LHCN-M2 (cell line): Measurements from ENCODE around the gene SPINK9. TPM values are rescaled to one million over a fixed set of nuclear protein-coding genes. Genes with fewer than 3 reads are reported as not detected.
A peak's percentile ranks its signal among the peaks of the same experiment; 100 is the strongest.
"Not testable (repeated sequence)": the region's sequence is repeated elsewhere in the genome, so short reads cannot be mapped to it uniquely, and the experiment has no call there.

ENCODE experiments used
- DNase-seq: peaks from one replicate; pipeline ENCODE4 v3.0.0-alpha.2; 2012; ENCODE audit warnings: low read depth
- polyA plus RNA-seq: library from polyadenylated mRNA; unstranded; fragments of >200 nt; gene quantifications from one replicate; pipeline ENCODE4 v1.2.1, GENCODE V29; 2012; ENCODE audit warnings: missing spikeins
- total RNA-seq: library from RNA; depleted of rRNA; stranded (reverse); fragments of >200 nt; gene quantifications from 2 replicates; pipeline ENCODE4 v1.2.3, GENCODE V29; 2014; rRNA removed

Gene SPINK9, protein sequence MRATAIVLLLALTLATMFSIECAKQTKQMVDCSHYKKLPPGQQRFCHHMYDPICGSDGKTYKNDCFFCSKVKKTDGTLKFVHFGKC
- not detected in 2 replicates for total RNA-seq
- polyA plus RNA-seq, result not detected

DNA sequence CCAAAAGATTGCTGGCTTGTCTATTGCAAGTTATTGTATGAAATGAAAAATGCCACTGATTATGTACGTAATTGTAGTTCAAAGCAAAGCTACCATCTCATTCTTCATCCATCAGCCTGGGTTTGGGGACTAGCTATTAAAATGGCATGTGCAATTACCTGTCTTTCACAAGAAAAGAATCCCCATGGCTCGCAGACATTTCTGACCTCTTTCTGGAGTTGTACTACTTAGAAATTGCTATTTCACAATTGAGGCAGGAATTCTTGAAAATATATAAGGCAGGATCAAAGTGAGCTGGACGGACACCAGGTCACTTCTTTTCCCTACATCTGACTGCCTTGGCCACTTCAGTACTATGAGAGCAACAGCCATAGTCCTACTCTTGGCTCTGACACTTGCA is at the start of gene SPINK9:
TSS of gene SPINK9 (plus strand) at position 301 of the 400 bp plus-strand sequence. CDS start at position 356, 55 bp downstream.
- DNase-seq, result no peak

DNA sequence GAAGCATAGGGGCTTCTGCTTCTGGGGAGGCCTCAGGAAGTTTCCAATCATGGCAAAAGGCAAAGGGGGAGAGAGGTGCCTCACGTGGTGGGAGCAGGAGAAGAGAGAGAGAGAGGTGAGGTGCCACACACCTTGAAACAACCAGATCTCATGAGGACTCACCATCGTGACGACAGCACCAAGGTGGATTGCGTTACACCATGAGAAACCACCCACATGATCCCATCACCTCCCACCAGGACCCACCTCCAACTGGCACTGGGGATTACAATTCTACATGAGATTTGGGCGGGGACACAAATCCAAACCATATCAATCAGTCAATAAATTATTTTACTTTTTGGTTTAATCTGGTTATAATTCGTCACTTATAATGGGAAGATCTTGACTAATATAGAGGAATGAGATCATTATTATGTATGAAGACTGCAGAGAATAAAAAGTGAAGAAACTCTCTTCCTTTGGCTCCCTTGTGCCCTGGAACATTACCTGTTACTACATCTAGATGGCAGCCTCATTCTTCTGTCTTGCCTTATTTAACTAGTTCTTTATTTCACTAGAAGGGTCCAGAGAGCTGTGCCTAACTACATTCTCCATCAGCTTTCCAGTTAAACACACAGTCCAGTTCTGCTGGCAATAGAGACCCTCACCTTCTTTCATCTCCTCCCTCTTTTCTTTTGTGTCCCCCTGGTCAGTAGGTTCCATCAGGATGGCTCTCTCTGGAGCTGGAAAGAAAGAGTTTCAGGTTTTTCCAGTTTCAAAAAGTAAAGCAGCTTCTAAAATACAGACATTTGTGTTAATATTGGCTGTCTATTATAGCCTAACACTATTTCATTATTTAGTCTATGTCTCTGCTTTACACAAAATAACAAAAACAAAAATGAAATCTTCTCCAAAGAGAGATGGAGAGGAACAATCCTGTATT is 44.8 kb upstream of the SPINK9 start:
- DNase-seq, result peak; percentile 9

DNA sequence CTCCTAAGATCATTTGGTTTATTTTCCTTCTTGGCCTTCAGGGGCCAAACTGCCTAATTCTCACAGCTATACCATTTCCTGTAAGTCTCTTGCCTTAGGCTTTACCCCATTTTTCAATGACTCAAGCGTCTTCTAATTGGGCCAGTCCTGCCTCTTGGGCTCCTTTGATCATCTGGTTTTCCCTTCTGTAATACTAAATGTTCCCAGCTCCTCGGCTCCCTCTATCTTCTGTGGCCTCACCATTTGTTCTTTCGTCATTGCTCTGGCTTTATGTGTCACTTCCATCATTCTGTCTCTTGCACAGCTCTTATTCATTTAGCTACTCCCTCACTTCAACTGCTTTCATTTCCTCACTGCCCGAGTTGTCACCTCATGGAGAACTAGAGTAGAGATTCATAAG is 37.6 kb upstream of the SPINK9 start:
- DNase-seq, result no peak

DNA sequence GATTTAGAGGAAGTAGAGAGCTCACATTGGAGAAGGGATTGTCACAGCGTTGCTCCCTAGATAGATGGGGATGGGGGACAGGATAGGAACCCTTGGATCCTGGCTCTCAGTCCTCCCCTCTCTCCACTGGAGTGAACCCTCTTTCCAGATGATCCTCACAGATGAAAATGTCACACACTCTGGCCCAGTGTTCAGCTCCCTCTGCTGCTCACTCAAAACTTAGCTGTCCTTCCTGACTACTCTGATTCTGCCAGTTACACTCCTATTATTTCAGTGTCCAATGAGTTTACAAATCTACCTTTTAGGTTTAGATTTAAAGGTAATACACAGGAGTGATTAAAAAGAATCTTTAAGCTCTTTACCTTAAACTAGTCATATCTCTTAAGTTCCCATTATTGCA is 28.9 kb upstream of the SPINK9 start:
- DNase-seq, result no peak

DNA sequence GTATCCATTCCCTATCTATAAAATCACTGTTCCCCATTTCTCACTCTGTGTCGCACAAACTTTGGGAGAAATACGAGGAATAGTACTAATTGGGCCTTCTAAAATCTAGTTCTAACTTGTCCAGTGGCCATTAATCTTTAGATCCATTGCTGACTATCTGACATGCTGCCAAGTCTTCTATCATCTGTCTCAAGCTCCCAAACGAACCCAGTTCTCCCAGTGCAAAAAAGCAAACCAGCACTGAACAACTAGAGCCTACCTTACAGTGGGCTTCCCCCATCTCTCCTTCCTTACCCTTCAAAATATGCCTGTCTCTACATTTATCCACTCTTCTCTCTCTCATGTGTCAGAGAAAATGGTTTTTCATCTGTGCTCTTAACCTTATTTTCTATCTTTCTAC is 26.3 kb upstream of the SPINK9 start:
- no peak for DNase-seq

DNA sequence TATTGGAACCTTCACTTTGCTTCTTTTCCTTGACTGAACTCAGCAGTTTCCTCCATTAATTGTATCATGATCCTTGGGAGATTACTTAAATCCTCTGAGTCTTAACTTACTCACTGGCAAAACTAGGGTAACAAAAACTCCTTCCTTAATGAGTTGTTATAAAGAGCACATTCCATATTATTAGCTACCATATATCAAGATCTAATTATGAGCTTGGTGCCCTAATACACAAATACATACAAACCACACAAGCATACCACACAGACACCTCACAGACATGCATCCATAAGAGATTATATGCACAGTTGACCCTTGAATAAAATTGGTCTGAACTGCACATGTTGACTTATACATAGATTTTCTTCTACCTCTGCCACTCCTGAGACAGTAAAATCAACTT is 25.6 kb upstream of the SPINK9 start:
- no peak for DNase-seq

DNA sequence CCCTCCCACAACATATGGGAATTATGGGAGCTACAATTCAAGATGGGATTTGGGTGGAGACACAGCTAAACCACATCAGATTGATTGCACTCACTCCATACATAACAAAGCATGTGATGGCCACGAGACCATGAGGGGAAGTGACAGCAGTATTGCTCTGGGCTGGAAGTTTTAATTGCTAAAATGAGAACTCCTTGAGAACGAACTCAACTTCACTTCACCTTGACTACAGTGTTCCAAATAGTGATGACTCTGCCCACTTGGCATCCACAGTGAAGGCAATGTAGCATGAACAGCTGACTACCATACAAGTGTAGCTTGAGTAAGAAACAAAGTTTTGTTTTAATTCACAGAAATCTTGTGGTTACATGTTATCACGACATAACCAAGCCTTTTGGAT is 23.9 kb upstream of the SPINK9 start:
- no peak for DNase-seq

DNA sequence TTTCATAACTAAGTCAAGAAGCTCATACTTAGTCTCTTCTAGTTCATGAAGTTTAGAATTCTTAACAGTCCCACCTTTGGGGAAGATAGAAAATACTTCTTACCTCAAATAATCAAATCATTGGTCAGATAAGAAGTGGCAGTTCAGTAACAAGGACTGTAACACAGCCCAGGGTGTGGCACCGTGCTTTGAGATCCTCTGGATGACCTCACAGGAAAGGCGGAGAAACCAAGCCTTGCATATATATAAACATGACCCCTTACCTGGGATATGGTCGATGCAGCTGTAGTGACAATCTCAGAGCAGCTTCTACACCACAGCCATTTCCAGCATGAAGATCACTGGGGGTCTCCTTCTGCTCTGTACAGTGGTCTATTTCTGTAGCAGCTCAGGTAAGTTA is 23.2 kb upstream of the SPINK9 start, which contains the start of gene SPINK7:
TSS of gene SPINK7 (plus strand) at position 271 of the 400 bp plus-strand sequence. CDS start at position 332, 61 bp downstream.
- DNase-seq, result no peak

DNA sequence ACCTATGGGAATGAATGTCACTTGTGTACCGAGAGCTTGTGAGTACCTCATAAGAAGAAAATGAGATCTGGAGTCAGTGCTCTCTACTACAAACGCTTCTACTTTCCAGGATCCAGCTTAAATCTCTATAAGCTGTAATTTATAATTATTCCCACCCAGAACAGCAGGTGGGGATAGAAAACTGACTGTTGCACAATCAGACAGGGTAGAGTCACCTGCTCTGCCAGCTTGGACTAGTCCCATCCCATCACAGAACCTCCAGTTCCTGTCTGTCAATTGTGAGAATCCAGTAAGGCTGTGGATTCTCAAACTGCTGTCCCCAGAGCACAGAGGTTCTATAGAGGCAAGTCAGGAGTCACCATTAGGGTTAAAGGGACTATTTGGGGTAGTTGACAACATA is 21.2 kb upstream of the SPINK9 start:
- no peak for DNase-seq

DNA sequence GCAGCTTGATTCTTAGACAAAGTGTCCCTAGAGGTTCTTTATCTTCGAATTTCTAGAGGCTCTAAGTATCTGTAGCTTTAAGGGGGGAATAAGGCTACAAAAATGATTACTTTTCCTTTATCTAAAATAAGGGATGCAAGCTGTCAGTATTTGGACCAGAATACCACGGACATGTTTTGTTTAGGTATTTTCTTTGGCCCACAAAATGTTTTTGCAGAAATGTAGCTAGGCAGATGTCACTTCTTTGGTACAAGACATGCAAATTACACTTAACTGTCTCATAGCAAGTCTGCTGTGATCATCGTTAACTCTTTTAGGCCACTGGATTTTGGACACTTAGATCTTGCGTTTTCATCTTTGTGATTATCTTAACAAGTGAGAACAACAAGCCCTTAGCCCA is 20.6 kb upstream of the SPINK9 start:
- no peak for DNase-seq

DNA sequence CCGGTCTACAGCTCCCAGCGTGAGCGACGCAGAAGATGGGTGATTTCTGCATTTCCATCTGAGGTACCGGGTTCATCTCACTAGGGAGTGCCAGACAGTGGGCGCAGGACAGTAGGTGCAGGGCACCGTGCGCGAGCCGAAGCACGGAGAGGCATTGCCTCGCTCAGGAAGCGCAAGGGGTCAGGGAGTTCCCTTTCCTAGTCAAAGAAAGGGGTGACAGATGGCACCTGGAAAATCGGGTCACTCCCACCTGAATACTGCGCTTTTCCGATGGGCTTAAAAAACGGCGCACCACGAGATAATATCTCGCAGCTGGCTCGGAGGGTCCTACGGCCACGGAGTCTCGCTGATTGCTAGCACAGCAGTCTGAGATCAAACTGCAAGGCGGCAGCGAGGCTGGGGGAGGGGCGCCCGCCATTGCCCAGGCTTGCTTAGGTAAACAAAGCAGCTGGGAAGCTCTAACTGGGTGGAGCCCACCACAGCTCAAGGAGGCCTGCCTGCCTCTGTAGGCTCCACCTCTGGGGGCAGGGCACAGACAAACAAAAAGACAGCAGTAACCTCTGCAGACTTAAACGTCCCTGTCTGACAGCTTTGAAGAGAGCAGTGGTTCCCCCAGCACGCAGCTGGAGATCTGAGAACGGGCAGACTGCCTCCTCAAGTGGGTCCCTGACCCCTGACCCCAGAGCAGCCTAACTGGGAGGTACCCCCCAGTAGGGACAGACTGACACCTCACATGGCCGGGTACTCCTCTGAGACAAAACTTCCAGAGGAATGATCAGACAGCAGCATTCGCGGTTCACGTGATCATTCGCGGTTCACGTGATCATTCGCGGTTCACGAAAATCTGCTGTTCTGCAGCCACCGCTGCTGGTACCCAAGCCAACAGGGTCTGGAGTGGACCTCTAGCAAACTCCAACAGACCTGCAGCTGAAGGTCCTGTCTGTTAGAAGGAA is 15.1 kb upstream of the SPINK9 start:
- DNase-seq, result not testable (repeated sequence)

DNA sequence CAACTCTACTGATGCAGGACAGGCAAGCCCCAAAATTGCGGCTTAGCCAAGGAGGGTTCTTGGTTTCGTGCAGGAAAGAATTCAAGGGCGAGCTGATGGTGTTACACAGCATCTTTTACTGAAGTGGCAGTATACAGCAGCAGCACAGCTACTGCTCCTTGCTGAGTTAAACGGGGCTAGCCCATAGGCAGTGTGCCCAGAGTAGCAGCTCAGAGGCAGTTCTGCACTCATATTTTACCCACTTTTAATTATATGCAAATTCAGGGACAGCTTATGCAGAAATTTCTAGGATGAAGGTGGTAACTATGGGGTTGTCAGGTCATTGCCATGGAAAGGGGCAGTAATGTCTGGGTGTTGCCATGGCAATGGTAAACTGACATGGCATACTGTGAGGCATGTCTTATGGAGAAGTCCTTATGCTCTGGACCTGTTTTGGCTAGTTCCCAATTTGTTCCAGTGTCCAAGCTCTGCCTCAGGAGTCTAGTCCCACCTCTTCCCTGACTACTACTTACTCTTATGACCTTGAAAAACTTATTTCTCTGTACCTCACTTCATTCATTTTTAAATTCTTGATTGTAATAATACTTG is 2.0 kb upstream of the SPINK9 start:
- no peak for DNase-seq

DNA sequence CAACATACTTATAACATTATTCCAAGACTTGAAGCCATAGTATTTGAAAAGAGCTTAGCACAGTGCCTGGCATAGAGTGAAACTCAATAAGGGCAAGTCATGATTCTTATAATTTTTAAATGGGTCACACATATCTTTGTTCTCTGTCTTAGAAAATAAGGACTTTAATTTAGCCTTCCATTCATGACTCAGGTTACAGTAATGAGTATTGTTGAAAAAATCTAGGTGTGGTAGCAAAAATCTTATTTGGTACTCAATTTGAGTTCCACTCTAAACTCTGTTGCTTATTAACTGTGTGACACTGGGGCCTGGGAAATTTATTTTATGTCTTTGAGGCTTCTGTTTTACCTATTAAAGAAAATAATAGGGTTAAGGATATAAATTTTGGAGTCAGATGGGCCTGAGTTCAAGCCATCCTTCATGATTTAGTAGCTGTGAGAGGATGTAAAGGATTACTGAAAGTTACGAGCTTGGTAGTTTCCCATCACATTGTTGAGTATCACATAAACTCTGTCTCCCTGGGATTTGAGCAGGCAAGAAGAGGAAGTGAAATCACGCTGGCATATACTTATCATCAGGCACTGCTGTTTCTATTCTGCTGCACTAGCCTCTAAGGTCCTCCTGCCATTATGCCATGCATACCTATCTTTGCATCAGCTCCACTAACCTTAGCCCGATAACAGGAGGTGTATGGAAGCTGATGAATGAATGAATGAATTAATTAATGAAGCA is 1.5 kb downstream of the SPINK9 start:
- DNase-seq, result no peak

DNA sequence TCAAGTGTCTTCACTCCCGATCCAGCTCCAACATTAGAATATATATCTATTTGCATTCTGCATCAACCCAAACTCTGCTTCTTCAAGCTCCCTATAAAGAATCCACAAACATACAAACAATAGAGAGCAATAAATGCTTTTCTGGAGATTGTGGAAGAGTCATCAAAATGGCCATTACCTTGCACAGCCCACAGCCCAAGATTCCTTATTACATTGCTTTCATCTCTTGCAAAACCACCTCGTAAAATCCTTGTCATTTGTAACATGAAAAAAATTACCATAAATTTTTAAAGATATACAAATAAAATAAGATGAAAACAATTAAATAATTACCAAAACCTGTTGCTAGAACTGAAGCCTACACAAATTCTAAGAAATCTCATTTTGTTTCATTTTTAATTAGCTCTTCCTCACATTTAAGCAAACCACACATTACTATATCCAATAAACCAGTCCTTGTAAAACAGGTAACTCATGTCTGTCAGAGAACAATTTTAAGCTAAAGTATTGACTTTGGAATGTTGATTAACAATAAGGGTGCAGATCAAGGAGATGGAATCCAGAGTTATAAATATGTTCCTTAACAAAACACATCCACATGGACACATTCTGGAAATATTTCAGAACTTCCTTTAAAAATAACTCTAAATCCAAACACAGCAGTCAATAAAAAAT is 7.1 kb downstream of the SPINK9 start:
- DNase-seq, result no peak

DNA sequence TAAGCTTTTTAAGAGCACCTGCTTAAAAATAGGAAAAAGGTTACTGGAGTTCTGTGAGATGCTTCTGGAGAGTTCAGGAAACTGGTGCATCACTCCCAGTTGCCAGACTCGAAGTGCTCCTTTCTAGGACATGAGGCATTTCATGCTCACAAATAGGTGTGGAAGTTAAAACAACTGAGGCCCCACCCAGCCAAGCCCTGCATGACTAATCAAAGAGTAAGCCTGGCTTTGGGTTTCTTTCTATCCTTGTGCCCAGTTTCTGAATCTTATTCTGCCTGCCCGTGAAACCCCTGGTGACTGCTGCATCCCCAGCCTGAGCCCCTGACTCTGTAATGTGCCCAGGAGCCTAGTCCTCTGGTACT is 7.7 kb downstream of the SPINK9 start:
- DNase-seq, result no peak

DNA sequence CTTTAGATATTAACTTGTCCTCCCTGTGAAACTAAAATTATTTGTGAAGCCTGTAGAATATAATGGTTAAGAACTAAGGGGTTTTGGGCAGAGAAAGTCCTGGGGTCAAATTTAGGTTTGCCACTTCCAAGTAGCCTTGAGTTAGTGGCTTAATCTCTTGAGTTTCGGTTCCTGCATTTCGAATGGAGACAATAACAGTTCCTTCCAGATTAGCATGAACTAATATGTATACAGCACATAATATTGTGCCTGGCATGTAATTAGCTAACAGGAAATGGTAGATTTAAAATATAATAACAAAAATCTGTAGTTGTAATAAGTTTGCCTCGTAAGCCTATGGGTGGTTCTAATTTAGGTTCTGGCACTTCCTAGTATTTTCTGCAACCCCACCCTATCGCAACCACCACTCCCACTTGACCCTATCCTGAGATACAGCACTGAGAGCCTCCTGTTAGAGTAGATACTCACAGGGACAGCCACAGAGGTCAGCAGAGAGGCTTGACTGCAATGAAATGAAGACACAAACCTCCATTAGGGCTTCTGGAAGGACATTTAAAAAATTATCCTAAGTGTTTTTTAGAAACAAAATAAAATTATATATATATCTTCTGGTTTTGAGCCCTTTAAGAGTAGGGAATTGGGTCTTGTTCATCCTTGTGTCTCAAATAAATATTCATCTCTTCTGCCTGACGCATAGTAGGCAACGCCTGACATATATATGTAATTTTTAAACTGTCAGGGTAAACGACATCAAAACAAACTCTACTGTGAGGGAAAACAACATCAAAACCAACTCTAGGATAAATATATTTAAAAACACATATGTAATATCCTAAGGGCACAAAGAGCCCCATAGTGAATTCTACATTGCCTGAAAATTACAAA is 8.5 kb downstream of the SPINK9 start:
- no peak for DNase-seq

DNA sequence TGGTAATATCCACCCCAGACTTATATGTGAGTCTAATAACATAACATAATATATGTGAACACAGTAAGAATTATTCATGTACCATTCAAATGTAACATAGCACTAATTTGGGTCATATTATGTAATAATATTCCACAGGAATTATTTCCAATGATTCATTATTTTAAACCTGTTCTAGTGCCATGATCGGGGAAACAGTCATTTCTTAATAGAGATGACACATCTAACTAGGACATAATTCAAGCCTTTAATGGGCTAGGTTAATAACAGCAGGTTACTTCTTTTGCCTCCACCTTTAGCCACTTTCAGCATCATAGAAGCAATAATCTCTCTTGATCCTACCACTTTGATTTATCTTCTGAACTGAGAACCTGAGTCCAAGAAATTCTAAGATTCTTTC is 12.3 kb downstream of the SPINK9 start:
- no peak for DNase-seq

DNA sequence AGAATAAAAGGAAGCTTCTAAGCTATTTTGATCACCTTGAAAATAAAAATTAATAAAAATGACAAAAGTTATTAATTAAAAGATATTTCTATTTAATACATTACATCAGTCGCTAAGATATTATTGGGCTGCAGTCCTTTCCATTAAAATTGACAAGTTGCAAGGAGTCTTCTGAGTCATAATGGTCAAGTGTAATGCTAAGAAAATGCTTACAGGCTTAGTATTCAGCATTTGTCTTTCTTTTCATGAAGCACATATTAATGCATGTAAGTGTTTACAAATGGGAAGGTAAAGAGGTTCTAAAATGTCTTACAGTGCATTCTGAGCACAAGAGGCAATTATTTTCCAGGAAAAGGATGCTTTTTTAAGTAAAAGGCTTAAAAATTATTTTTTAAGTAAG is 17.3 kb downstream of the SPINK9 start:
- no peak for DNase-seq

DNA sequence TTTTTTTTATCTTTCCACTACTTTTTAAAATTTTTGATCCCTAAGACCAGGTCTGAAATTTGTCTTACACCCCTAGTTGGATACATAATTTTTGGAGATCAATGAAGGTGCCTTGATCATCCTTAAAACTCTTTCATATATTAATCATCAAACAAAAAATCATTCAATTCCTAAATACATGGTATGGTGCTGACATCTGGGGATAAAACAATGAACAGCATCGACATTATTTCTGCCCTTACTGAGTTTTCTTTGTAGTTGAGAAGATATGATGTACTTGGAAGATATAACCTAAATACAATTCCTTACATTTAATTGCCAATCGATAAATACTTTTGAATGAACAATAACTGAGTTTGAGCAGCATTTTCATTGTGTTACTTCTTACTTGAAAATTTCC is 18.3 kb downstream of the SPINK9 start:
- DNase-seq, result no peak
